ENCODE results near the gene CHD2. TPM values are rescaled to one million over a fixed set of nuclear protein-coding genes. Genes with fewer than 3 reads are reported as not detected.

Gene CHD2
- total and polyA plus RNA-seq, 10 of the 15 experiments (the other 5 are each of a cell fraction or from before 2014, with no cell fraction given), result 38.1 to 94.7 (median 63.3) TPM

DNA sequence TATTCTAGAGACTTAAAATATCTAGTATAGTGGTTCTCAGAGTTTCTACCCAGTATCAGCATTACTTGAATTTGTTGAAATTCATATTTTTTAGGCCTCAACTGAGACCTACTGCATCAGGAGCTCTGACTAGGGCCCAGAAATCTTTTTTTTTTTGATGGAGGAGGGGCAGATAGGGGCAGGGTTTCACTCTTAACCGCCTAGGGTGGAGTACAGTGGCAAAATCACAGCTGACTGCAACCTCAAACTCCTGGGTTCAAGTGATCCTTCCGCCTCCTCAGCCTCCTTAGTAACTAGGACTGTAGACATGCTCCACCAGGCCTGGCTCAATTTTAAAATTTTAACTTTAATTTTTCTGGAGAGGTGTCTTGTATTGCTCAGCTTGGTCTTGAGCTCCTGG, 36.6 kb downstream of the CHD2 start:
- SMC1A ChIA-PET (ENCODE audit: uncharacterized antibody, unreplicated experiment), result interaction anchor here (0.9 to 2.1 kb wide), 6 partner anchors 8 to 128 kb away, joined by 3 to 11 read pairs (median 4); no protein-coding TSS in a partner anchor
- in situ Hi-C loops (cut with MboI), result no loop called here
- no peak overlapping the region for H2AFZ ChIP-seq (ENCODE audit: control insufficient read depth, low read depth, low read length)
- TF ChIP-seq CREB1 (IDR thresholded peaks at IDR 0.05; ENCODE audit: low read depth) (no peak), MYC (IDR thresholded peaks at IDR 0.05; ENCODE audit: insufficient read depth, insufficient read length, insufficient replicate concordance, low read length, severe bottlenecking) (no peak), TCF12 (IDR thresholded peaks at IDR 0.05; ENCODE audit: low read depth, low read length) (no peak), MXI1 (IDR thresholded peaks at IDR 0.05; ENCODE audit: low read depth, low read length) (no peak), YBX1 (IDR thresholded peaks at IDR 0.05) (no peak), ZBED1 (IDR thresholded peaks at IDR 0.05; ENCODE audit: borderline replicate concordance) (no peak), BRCA1 (IDR thresholded peaks at IDR 0.05; ENCODE audit: low read depth, low read length) (no peak)
- TF ChIP-seq, protein P1, sequence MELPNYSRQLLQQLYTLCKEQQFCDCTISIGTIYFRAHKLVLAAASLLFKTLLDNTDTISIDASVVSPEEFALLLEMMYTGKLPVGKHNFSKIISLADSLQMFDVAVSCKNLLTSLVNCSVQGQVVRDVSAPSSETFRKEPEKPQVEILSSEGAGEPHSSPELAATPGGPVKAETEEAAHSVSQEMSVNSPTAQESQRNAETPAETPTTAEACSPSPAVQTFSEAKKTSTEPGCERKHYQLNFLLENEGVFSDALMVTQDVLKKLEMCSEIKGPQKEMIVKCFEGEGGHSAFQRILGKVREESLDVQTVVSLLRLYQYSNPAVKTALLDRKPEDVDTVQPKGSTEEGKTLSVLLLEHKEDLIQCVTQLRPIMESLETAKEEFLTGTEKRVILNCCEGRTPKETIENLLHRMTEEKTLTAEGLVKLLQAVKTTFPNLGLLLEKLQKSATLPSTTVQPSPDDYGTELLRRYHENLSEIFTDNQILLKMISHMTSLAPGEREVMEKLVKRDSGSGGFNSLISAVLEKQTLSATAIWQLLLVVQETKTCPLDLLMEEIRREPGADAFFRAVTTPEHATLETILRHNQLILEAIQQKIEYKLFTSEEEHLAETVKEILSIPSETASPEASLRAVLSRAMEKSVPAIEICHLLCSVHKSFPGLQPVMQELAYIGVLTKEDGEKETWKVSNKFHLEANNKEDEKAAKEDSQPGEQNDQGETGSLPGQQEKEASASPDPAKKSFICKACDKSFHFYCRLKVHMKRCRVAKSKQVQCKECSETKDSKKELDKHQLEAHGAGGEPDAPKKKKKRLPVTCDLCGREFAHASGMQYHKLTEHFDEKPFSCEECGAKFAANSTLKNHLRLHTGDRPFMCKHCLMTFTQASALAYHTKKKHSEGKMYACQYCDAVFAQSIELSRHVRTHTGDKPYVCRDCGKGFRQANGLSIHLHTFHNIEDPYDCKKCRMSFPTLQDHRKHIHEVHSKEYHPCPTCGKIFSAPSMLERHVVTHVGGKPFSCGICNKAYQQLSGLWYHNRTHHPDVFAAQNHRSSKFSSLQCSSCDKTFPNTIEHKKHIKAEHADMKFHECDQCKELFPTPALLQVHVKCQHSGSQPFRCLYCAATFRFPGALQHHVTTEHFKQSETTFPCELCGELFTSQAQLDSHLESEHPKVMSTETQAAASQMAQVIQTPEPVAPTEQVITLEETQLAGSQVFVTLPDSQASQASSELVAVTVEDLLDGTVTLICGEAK (IDR thresholded peaks at IDR 0.05; ENCODE audit: borderline replicate concordance), result no peak
- TF ChIP-seq, protein P2, sequence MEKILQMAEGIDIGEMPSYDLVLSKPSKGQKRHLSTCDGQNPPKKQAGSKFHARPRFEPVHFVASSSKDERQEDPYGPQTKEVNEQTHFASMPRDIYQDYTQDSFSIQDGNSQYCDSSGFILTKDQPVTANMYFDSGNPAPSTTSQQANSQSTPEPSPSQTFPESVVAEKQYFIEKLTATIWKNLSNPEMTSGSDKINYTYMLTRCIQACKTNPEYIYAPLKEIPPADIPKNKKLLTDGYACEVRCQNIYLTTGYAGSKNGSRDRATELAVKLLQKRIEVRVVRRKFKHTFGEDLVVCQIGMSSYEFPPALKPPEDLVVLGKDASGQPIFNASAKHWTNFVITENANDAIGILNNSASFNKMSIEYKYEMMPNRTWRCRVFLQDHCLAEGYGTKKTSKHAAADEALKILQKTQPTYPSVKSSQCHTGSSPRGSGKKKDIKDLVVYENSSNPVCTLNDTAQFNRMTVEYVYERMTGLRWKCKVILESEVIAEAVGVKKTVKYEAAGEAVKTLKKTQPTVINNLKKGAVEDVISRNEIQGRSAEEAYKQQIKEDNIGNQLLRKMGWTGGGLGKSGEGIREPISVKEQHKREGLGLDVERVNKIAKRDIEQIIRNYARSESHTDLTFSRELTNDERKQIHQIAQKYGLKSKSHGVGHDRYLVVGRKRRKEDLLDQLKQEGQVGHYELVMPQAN (conservative IDR thresholded peaks at IDR 0.05), result no peak
- H3K79me2 ChIP-seq (ENCODE audit: control insufficient read depth, insufficient read depth, low read length), result peaks cover 4% of the 10 kb centered on the region
- H3K4me2 ChIP-seq (ENCODE audit: control insufficient read depth, insufficient read depth), result no peak overlapping the region
- CTCF ChIA-PET, result interaction anchor here (0.7 to 3.7 kb wide), 7 partner anchors 12 to 139 kb away, joined by 3 to 14 read pairs (median 3); no protein-coding TSS in a partner anchor
- H4K20me1 ChIP-seq (ENCODE audit: control insufficient read depth, insufficient read depth), result no peaks in the 10 kb centered on the region; the same call in 1 of the 2 replicates
- no peak overlapping the region for H3K27ac ChIP-seq (ENCODE audit: control insufficient read depth, insufficient read depth)
- no peak for DNase-seq (ENCODE audit: low read depth, low spot score)
- no peaks in the 10 kb centered on the region for H3K27me3 ChIP-seq (replicated peaks in 1 of 2; ENCODE audit: control insufficient read depth in 2 of 2, insufficient read depth in 2 of 2, low read length in 1 of 2)
- POLR2A ChIA-PET, result interaction anchor here (2.4 kb wide), 1 partner anchor 15 kb away, joined by 10 read pairs; no protein-coding TSS in a partner anchor
- WGBS (ENCODE audit: insufficient coverage, insufficient replicate concordance, low lambda C conversion rate, missing lambda C conversion rate), result 100% methylated on average over 2 of the region's 2 CpGs
- no peaks in the 10 kb centered on the region for H3K4me1 ChIP-seq (ENCODE audit: control insufficient read depth, insufficient read depth, low read length)
- no peak overlapping the region for H3K4me3 ChIP-seq
- FAIRE-seq, result no peak
- H3K9me3 ChIP-seq (replicated peaks; ENCODE audit: control insufficient read depth, insufficient read depth, low read length), result no peaks in the 10 kb centered on the region
- no TSS peak for BruUV-seq (replicated peaks)
- RAD21 ChIA-PET (ENCODE audit: unreplicated experiment), result interaction anchor here (1.2 to 2.1 kb wide), 2 partner anchors 21 to 140 kb away, joined by 3 to 5 read pairs; no protein-coding TSS in a partner anchor
- no peak overlapping the region for H3K9ac ChIP-seq (ENCODE audit: control insufficient read depth, insufficient read depth, low read length)
- no peak for ATAC-seq
- H3K36me3 ChIP-seq (ENCODE audit: control insufficient read depth in 2 of 2, insufficient read depth in 2 of 2, low read length in 1 of 2), result peaks cover 11 to 52% of the 10 kb centered on the region in 2 experiments
- intact Hi-C loops (cut with micrococcal nuclease; ENCODE audit: unreplicated experiment), result loop anchor here (5.0 kb wide), 1 partner anchor 71 kb away; no protein-coding TSS in a partner anchor

Data from GM12878 (cell line).